HEK293T (cell line): Measurements from ENCODE around the gene TRDN.

Source experiments
- CTBP1 ChIP-seq: fragments of 450-650 bp; IDR thresholded peaks from 2 replicates; pipeline ENCODE4 v1.6.1; 2016; ENCODE audit warnings: borderline replicate concordance
- NFRKB ChIP-seq: fragments of 450-650 bp; IDR thresholded peaks from 2 replicates; pipeline ENCODE4 v1.6.1; 2016; ENCODE audit warnings: mild to moderate bottlenecking, moderate library complexity

DNA sequence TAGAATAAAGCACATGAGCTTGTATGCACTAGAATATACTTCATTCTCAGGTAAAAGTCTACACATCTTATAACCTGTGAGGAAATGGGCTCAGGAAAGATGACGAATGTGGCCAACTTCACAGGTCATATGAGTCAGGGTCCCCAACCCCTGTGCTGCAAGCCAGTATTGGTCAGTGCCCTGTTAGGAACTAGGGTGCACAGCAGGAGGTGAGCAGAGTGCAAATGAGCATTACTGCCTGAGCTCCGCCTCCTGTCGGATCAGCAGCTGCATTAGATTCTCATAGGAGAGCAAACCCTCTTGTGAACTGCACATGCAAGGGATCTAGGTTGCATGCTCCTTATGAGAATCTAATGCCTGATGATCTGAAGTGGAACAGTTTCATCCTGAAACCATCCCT lies 182.3 kb downstream of the TRDN start:
- TF ChIP-seq CTBP1 (no peak), NFRKB (no peak)
